Lung (tissue), 12 donors: ENCODE data around the gene ELF2. TPM values are rescaled to one million over a fixed set of nuclear protein-coding genes. Genes with fewer than 3 reads are reported as not detected.

ENCODE experiments used
- ATAC-seq: fragments of 200-7000 bp; cut with Tn5 transposase; one replicate; pipeline ENCODE4 v1.9.1; 2020; ENCODE audit warnings: moderate number of reproducible peaks; ENCODE audit not compliant: insufficient read depth, low FRiP score
- DNase-seq, 3 donors: peaks; one replicate each; pipeline ENCODE4 v3.0.0-alpha.2; 2013 to 2017
- H3K27ac ChIP-seq, 2 donors: one replicate each; pipeline ENCODE4 v1.5.1; 2013; ENCODE audit warnings: mild to moderate bottlenecking in 2 of 2, moderate library complexity in 2 of 2, control low read depth in 1 of 2, inconsistent platforms in 1 of 2, low read depth in 1 of 2, low read length in 1 of 2
- H3K27me3 ChIP-seq, 3 donors: one replicate each; pipeline ENCODE4 v1.5.1; 2013; ENCODE audit warnings: low read length in 2 of 3; ENCODE audit not compliant: control insufficient read depth in 3 of 3, insufficient read depth in 3 of 3
- H3K36me3 ChIP-seq, 4 donors: one replicate each; pipeline ENCODE4 v1.5.1; 2013; ENCODE audit warnings: low read length in 4 of 4, mild to moderate bottlenecking in 1 of 4, moderate library complexity in 1 of 4; ENCODE audit not compliant: control insufficient read depth in 4 of 4, insufficient read depth in 4 of 4
- H3K4me1 ChIP-seq, 5 donors: one replicate each; pipeline ENCODE4 v1.5.1; 2013; ENCODE audit warnings: low read length in 5 of 5, mild to moderate bottlenecking in 2 of 5, moderate library complexity in 1 of 5; ENCODE audit not compliant: control insufficient read depth in 5 of 5, insufficient read depth in 5 of 5
- H3K4me3 ChIP-seq: one replicate; pipeline ENCODE4 v1.5.1; 2013; ENCODE audit warnings: mild to moderate bottlenecking, control low read depth, moderate library complexity
- H3K9ac ChIP-seq, 2 donors: one replicate each; pipeline ENCODE4 v1.5.1; 2013; ENCODE audit warnings: low read length in 2 of 2, control low read depth in 1 of 2; ENCODE audit not compliant: insufficient read depth in 1 of 2
- H3K9me3 ChIP-seq, 4 donors: one replicate each; pipeline ENCODE4 v1.5.1; 2013; ENCODE audit warnings: low read length in 3 of 4, mild to moderate bottlenecking in 1 of 4, moderate library complexity in 1 of 4; ENCODE audit not compliant: control insufficient read depth in 4 of 4, insufficient read depth in 3 of 4
- WGBS, 2 donors: extraction: QIAGEN DNeasy Blood & Tissue Kit; methylation state at CpG; one replicate each; pipeline ENCODE4 v1.1.7; 2013; 5-methylcytosine and 5-hydroxymethylcytosine counted together
- polyA plus RNA-seq, 2 donors: library from polyadenylated mRNA; stranded (reverse); fragments of 200-250 nt; gene quantifications; one replicate each; pipeline ENCODE4 v1.2.1, GENCODE V29; 2013
- total RNA-seq, 2 donors: library from RNA; depleted of rRNA in 1 of 2; stranded (reverse); fragments of >200 nt in 1 of 2; gene quantifications; one replicate each; pipeline ENCODE4 v1.2.1, GENCODE V29; 2014 to 2021
- TF ChIP-seq, protein P1 (sequence below): IDR thresholded peaks from 2 replicates; pipeline ENCODE4 v1.5.1; 2012; ENCODE audit warnings: mild to moderate bottlenecking; ENCODE audit errors: control extremely low read depth, extremely low read depth
- donor health status: control.
- donor health status: control.
- donor health status: Bipolar disorder and iron deficiency.
- donor health status: healthy.
- donor health status: DM: yes; HTN: yes; CAD: no.

Gene ELF2
- total and polyA plus RNA-seq, 4 donors = 11.6 to 101 (median 28.7) TPM

DNA sequence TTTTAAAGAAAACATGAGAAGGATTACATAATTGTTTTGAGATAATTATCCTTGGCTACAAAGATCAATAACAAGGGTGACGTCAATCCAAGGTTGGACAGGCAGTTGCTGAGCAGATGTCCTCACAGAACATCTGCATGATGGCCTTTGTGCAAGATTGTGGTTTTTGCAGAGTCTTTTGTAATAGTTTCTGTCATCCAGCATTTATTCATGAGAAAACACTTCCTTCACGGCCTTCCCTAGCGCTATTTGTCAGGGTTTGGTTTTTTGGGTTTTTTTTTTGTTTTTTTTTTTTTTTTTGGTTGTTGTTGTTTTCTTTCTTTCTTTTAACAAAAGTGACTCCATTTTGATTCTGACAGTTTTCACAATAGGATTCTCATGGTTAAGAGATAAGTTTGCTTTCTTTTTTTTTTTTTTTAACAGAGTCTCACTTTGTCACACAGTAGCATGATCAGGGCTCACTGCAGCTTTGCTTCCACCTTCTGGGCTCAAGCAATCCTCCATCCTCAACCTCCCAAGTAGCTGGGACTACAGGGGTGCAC is 31.5 kb upstream of the ELF2 start:
- Histone ChIP-seq H3K27ac (no peak overlapping the region), H3K4me1 (peaks cover 0 to 3% (median 0%) of the 10 kb centered on the region in 5 donors), H3K4me3 (no peak overlapping the region), H3K27me3 (no peaks in the 10 kb centered on the region), H3K9me3 (no peaks in the 10 kb centered on the region), H3K36me3 (no peaks in the 10 kb centered on the region), H3K9ac (no peak overlapping the region)
- DNase-seq (peak in 2 of 3 donors; percentile 29 to 39), ATAC-seq (peak; percentile 47)
- WGBS, 2 donors = 21 to 57% methylated on average over 3 of the region's 3 CpGs
- TF ChIP-seq, protein P1, sequence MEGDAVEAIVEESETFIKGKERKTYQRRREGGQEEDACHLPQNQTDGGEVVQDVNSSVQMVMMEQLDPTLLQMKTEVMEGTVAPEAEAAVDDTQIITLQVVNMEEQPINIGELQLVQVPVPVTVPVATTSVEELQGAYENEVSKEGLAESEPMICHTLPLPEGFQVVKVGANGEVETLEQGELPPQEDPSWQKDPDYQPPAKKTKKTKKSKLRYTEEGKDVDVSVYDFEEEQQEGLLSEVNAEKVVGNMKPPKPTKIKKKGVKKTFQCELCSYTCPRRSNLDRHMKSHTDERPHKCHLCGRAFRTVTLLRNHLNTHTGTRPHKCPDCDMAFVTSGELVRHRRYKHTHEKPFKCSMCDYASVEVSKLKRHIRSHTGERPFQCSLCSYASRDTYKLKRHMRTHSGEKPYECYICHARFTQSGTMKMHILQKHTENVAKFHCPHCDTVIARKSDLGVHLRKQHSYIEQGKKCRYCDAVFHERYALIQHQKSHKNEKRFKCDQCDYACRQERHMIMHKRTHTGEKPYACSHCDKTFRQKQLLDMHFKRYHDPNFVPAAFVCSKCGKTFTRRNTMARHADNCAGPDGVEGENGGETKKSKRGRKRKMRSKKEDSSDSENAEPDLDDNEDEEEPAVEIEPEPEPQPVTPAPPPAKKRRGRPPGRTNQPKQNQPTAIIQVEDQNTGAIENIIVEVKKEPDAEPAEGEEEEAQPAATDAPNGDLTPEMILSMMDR = no peak

DNA sequence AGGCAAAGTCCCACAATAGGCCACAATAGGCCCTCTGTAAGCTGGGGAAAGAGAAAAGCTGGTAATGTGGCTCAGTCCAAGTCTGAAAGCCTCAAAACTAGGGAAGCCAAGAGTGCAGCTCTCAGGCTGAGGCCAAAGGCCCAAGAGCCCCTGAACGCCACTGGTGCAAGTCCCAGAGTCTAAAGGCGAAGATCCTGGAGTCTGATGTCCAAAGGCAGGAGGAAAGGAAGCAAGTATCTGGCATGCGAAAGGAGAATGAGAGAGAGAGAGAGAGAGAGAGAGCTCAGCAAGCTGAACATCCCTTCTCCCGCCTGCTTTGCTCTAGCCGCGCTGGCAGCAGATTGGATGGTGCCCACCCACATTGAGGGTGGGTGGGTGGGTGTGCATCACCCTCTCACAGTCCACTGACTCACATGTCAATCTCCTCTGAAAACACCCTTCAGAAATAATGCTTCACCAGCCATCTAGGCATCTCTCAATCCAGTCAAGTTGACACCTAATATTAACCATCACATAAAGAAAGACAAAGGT is 30.9 kb upstream of the ELF2 start:
- TF ChIP-seq, protein P1 = no peak
- no peaks in the 10 kb centered on the region for H3K9me3 ChIP-seq
- H3K9ac ChIP-seq = no peak overlapping the region
- DNase-seq (no peak), ATAC-seq (no peak)
- WGBS, 2 donors = 74 to 86% methylated on average over 6 of the region's 6 CpGs
- H3K27ac ChIP-seq = peak overlapping the region in 1 of 2 donors; percentile 47
- H3K36me3 ChIP-seq = no peaks in the 10 kb centered on the region
- peaks cover 0 to 3% (median 0%) of the 10 kb centered on the region in 5 donors for H3K4me1 ChIP-seq
- H3K27me3 ChIP-seq = no peaks in the 10 kb centered on the region
- H3K4me3 ChIP-seq = no peak overlapping the region

DNA sequence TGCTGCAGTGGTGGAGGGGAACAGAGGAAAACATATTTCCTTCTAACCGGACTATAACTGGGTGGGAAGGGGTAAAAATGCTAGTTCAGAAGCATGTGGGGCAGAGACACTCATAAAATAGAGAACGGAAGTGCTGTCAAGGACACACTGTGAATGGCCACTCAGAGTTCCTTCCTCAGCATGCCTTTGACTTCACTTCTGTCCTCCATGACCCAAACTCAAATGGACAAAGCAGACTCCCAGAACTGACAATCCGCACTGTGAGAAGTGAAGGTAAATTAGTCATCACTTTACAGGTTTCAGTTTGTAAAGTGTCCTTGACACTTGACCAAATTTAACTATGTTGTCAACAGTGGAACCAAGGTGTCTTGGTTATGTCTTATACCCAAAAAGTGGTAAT is 30.2 kb upstream of the ELF2 start:
- Histone ChIP-seq H3K9me3 (no peaks in the 10 kb centered on the region), H3K27ac (no peak overlapping the region), H3K9ac (no peak overlapping the region), H3K36me3 (no peaks in the 10 kb centered on the region), H3K27me3 (no peaks in the 10 kb centered on the region), H3K4me1 (peaks cover 0 to 3% (median 0%) of the 10 kb centered on the region in 5 donors), H3K4me3 (no peak overlapping the region)
- no peak for DNase-seq
- TF ChIP-seq, protein P1 = no peak
- 60 to 62% methylated on average over 3 of the region's 3 CpGs for WGBS, 2 donors
- ATAC-seq = no peak

DNA sequence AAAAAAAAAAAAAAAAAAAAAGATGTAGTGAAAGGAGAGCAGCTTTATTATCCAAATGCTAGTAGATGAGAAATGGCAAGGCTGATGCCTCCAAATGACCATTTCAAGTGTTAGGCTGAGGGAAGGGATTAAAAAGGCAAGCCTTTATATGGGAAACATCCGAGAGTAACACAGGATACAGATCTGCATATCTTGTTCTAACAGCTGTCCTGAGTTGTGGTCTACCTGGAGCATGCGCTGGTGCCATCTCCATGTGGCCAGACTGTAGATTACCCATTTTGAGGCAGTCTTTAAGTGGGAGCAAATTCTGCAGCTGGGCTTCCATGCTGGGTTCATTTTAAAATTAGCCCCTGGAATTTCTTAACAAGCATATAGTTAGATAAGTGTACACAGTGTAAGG is 26.0 kb upstream of the ELF2 start:
- no peaks in the 10 kb centered on the region for H3K27me3 ChIP-seq
- H3K27ac ChIP-seq = no peak overlapping the region
- TF ChIP-seq, protein P1 = no peak
- no peaks in the 10 kb centered on the region for H3K9me3 ChIP-seq
- H3K36me3 ChIP-seq = no peaks in the 10 kb centered on the region
- 97 to 98% methylated on average over 2 of the region's 2 CpGs for WGBS, 2 donors
- H3K9ac ChIP-seq = no peak overlapping the region
- no peak for DNase-seq
- no peak overlapping the region for H3K4me3 ChIP-seq
- H3K4me1 ChIP-seq = peaks cover 0 to 3% (median 0%) of the 10 kb centered on the region in 5 donors
- no peak for ATAC-seq
